Breast epithelium (tissue), 4 donors: ENCODE data around the gene FHAD1. TPM values are rescaled to one million over a fixed set of nuclear protein-coding genes. Genes with fewer than 3 reads are reported as not detected.

Source experiments
- DNase-seq, 2 donors: peaks; one replicate each; pipeline ENCODE4 v3.0.0-alpha.2; 2019; ENCODE audit warnings: low spot score in 2 of 2
- H3K27ac ChIP-seq, 2 donors: fragments of 200-600 bp; sonication (generic) in 1 of 2; one replicate each; pipeline ENCODE4 v1.5.1; 2016 to 2019; ENCODE audit warnings: mild to moderate bottlenecking in 1 of 2
- H3K27me3 ChIP-seq, 2 donors: fragments of 200-600 bp; sonication (generic) in 1 of 2; one replicate each; pipeline versions ENCODE4 v1.5.1 to v1.6.0; 2017 to 2019; ENCODE audit warnings: control low read depth in 1 of 2, mild to moderate bottlenecking in 1 of 2
- H3K36me3 ChIP-seq: fragments of 200-600 bp; one replicate; pipeline ENCODE4 v1.5.1; 2019
- H3K4me1 ChIP-seq, 2 donors: fragments of 200-600 bp; sonication (generic); one replicate each; pipeline ENCODE4 v1.5.1; 2016 to 2019; ENCODE audit warnings: control low read depth in 1 of 2
- H3K4me3 ChIP-seq, 3 donors: fragments of 200-600 bp; sonication (generic); 1 replicate in 2 of 3; 2 replicates in 1 of 3; pipeline ENCODE4 v1.5.1; 2016 to 2019; ENCODE audit warnings: mild to moderate bottlenecking in 3 of 3, moderate library complexity in 2 of 3
- H3K9me3 ChIP-seq, 2 donors: fragments of 200-600 bp; sonication (generic) in 1 of 2; one replicate each; pipeline ENCODE4 v1.5.1; 2016 to 2019; ENCODE audit warnings: control low read depth in 1 of 2
- CTCF ChIP-seq, 3 donors: fragments of 450-650 bp; IDR thresholded peaks; one replicate each; pipeline ENCODE4 v1.5.1; 2016 to 2017; ENCODE audit warnings: antibody characterized with exemption in 3 of 3, mild to moderate bottlenecking in 3 of 3, moderate library complexity in 3 of 3
- POLR2A ChIP-seq: fragments of 450-650 bp; IDR thresholded peaks from one replicate; pipeline ENCODE4 v1.6.1; 2016; ENCODE audit warnings: antibody characterized with exemption, mild to moderate bottlenecking, moderate library complexity
- POLR2AphosphoS5 ChIP-seq, 3 donors: sonication (generic); formaldehyde crosslinking; IDR thresholded peaks; one replicate each; pipeline ENCODE4 v1.6.1; 2017; ENCODE audit warnings: antibody characterized with exemption in 3 of 3
- intact Hi-C: fragments of 100-400 bp; cut with DNase I; formaldehyde crosslinking; loops from one replicate; pipeline ENCODE4 v1.15.1; 2023; ENCODE audit warnings: low total_unique reads
- total RNA-seq, 3 donors: library from RNA; depleted of rRNA; stranded (reverse); fragments of >200 nt; gene quantifications; one replicate each; pipeline ENCODE4 v1.1.0, GENCODE V29; 2016

Gene FHAD1
- total RNA-seq, 3 donors from 2014 or later, result 1.0 to 2.3 TPM; not detected in 1

DNA sequence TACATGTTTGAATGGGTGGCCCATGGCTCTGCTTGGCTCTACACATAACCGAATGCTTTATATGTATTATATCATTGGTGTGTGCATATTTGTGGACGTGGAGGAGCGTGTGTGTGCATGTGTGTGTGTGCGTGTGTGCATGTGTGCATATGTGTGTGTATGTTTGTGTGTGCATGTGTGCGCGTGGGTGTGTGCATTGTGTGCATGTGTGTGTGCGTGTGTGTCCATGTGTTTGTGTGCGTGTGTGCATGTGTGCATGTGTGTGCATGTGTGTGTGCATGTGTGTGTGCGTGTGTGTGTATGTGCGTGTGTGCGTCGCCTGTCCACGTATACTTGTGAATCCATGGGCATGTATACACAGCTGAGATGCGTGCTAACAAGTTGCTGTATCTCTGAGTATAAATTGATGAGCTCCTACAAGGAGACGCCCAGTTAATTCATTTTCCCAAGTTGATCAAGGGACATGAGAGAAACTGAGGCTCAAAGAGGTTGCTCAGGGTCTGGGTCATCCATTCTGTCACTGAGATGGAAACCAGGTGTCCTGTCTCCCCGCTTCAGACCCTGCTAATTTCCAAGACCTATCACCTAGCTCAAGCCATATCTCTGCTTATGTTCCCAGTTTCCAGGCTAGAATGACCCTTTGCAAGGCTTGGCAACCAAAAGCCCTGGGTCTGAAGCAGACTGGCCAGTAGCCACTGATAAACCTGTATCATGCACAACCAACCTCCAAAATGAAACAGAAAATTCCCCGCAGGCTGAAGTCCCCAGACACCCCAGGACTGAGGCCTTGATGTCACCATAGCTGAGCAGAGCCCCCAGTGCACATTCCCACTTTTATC lies 188.4 kb downstream of the FHAD1 start:
- no peak overlapping the region for H3K4me3 ChIP-seq
- no peak for DNase-seq
- H3K36me3 ChIP-seq, result no peaks in the 10 kb centered on the region
- TF ChIP-seq CTCF (IDR thresholded peaks at IDR 0.05) (no peak), POLR2AphosphoS5 (IDR thresholded peaks at IDR 0.05) (no peak), POLR2A (no peak)
- no peak overlapping the region for H3K27ac ChIP-seq
- no peaks in the 10 kb centered on the region for H3K4me1 ChIP-seq
- intact Hi-C loops, result loop anchor here (5.0 kb wide), 1 partner anchor 108 kb away; no protein-coding TSS in a partner anchor
- no peaks in the 10 kb centered on the region for H3K27me3 ChIP-seq
- no peaks in the 10 kb centered on the region for H3K9me3 ChIP-seq

DNA sequence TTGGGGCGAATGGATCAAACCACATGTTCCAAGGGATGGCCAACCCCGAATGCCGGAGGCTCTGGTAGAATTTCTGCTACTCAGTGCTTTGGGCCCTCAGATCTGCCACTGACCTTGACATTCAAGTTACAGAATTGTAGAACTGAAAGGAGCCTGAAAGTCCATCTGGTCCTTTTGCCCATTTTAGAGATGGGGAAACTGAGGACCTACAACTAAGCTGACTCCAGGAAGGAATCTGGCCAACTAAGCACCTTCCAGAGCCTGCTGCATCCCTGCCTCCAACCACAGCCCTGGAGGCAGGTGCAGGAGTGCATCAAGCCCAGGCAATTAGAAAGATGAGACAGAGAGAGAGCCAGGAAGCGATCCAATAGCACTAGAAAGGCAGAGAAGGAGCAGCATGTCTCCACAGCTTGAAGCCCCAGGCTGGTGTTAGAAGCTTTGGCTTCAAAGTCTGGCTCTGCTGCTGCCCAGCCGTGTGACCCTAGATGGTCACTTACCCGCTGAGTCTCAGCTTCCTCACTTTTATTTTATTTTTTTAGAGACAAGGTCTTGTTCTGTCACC lies 189.9 kb downstream of the FHAD1 start:
- TF ChIP-seq CTCF (IDR thresholded peaks at IDR 0.05) (no peak), POLR2AphosphoS5 (IDR thresholded peaks at IDR 0.05) (no peak), POLR2A (no peak)
- no peaks in the 10 kb centered on the region for H3K4me1 ChIP-seq
- intact Hi-C loops, result loop anchor here (5.0 kb wide), 1 partner anchor 110 kb away; no protein-coding TSS in a partner anchor

GRCh38 chr1:15439325-15439724 lies 192.3 kb downstream of the FHAD1 start:
- H3K36me3 ChIP-seq, result no peaks in the 10 kb centered on the region

More for the DNA sequence above, 189.9 kb downstream of the FHAD1 start:
- no peak overlapping the region for H3K4me3 ChIP-seq
- H3K27me3 ChIP-seq, result no peaks in the 10 kb centered on the region
- no peak for DNase-seq
- no peaks in the 10 kb centered on the region for H3K36me3 ChIP-seq
- H3K27ac ChIP-seq, result no peak overlapping the region
- no peaks in the 10 kb centered on the region for H3K9me3 ChIP-seq

DNA sequence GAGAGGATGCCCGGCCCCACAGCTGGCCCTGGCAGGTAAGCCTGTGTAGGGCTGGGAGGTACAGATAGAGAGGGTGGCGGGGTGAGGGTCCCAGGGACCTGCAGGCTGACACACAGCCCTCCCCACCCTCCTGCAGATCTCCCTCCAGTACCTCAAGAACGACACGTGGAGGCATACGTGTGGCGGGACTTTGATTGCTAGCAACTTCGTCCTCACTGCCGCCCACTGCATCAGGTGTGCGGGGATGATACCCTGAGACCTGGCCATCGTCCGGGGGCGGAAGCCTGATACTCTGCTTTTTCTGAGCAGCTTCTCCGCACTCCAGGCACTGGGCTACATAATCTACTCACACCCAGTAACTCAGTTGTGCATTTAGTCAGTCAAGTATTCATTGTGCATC lies 193.3 kb downstream of the FHAD1 start:
- intact Hi-C loops, result no loop called here
- Histone ChIP-seq H3K27ac (no peak overlapping the region), H3K4me3 (no peak overlapping the region), H3K4me1 (no peaks in the 10 kb centered on the region), H3K36me3 (no peaks in the 10 kb centered on the region), H3K9me3 (no peaks in the 10 kb centered on the region), H3K27me3 (no peaks in the 10 kb centered on the region)
- no peak for DNase-seq
- no peak for TF ChIP-seq POLR2A
- TF ChIP-seq CTCF (IDR thresholded peaks at IDR 0.05), result no peak
- TF ChIP-seq POLR2AphosphoS5 (IDR thresholded peaks at IDR 0.05), result no peak

More at GRCh38 chr1:15439325-15439724, 192.3 kb downstream of the FHAD1 start:
- no peak overlapping the region for H3K27ac ChIP-seq
- DNase-seq, result no peak
- no peaks in the 10 kb centered on the region for H3K27me3 ChIP-seq
- H3K9me3 ChIP-seq, result no peaks in the 10 kb centered on the region
- H3K4me3 ChIP-seq, result no peak overlapping the region
- H3K4me1 ChIP-seq, result no peaks in the 10 kb centered on the region
- intact Hi-C loops, result loop anchor here (5.0 kb wide), 1 partner anchor 112 kb away; no protein-coding TSS in a partner anchor
- no peak for TF ChIP-seq CTCF (IDR thresholded peaks at IDR 0.05)
- no peak for TF ChIP-seq POLR2AphosphoS5 (IDR thresholded peaks at IDR 0.05)
- no peak for TF ChIP-seq POLR2A

- intact Hi-C loops, result no loop called here
- no peaks in the 10 kb centered on the region for H3K4me1 ChIP-seq
- TF ChIP-seq POLR2AphosphoS5 (IDR thresholded peaks at IDR 0.05) (no peak), CTCF (IDR thresholded peaks at IDR 0.05) (no peak), POLR2A (no peak)
- no peak for DNase-seq
- H3K27ac ChIP-seq, result no peak overlapping the region
- no peaks in the 10 kb centered on the region for H3K36me3 ChIP-seq
- H3K9me3 ChIP-seq, result no peaks in the 10 kb centered on the region
- H3K27me3 ChIP-seq, result no peaks in the 10 kb centered on the region
- no peak overlapping the region for H3K4me3 ChIP-seq
These were observed 194.2 kb downstream of the FHAD1 start for GRCh38 chr1:15441247-15441646.
